Colonic mucosa (tissue), 4 donors: ENCODE data around the gene ARSB. TPM values are rescaled to one million over a fixed set of nuclear protein-coding genes. Genes with fewer than 3 reads are reported as not detected.

Experiments used
- DNase-seq: peaks from one replicate; pipeline ENCODE4 v3.0.0-alpha.2; 2020
- H3K27ac ChIP-seq: fragments of 200-600 bp; one replicate; pipeline ENCODE4 v1.8.0; 2021
- H3K27me3 ChIP-seq: fragments of 200-600 bp; one replicate; pipeline ENCODE4 v1.8.0; 2021
- H3K36me3 ChIP-seq: fragments of 200-600 bp; one replicate; pipeline ENCODE4 v1.8.0; 2021
- H3K4me1 ChIP-seq: fragments of 200-600 bp; one replicate; pipeline ENCODE4 v1.8.0; 2021; ENCODE audit warnings: mild to moderate bottlenecking
- H3K4me3 ChIP-seq: fragments of 200-600 bp; one replicate; pipeline ENCODE4 v1.8.0; 2021
- H3K9ac ChIP-seq, 2 donors: one replicate each; pipeline ENCODE4 v1.7.0; 2013; ENCODE audit warnings: control low read depth in 2 of 2, low read depth in 2 of 2, low read length in 2 of 2
- H3K9me3 ChIP-seq: fragments of 200-600 bp; one replicate; pipeline ENCODE4 v1.8.0; 2021
- CTCF ChIP-seq: fragments of 200-600 bp; IDR thresholded peaks from one replicate; pipeline ENCODE4 v1.8.0; 2022; ENCODE audit warnings: antibody characterized with exemption, mild to moderate bottlenecking
- intact Hi-C: fragments of 100-400 bp; cut with DNase I; formaldehyde crosslinking; loops from one replicate; pipeline ENCODE4 v1.14.1; 2022
- total RNA-seq, 2 donors: library from RNA; stranded (reverse); fragmentation: NEBNext Ultra II Directional in 1 of 2; extraction: Animal tissue kit (Norgen Biotek cat#: 25700) in 1 of 2; gene quantifications; one replicate each; pipeline ENCODE4 v1.2.1, GENCODE V29; 2021
- donor health status: healthy.
- donor health status: DM: no; HTN: no; CAD: no.
- donor health status: DM: no; HTN: no; CAD: no.

Gene ARSB
- total RNA-seq, 2 donors from 2014 or later = 10.1 to 11.4 TPM

- DNase-seq = peak; percentile 58
- H3K27ac ChIP-seq = no peak overlapping the region
Observed at GRCh38 chr5:78771260-78772205, 213.6 kb downstream of the ARSB start.

GRCh38 chr5:78768781-78769380, 216.2 kb downstream of the ARSB start:
- Histone ChIP-seq H3K27ac (no peak overlapping the region), H3K9me3 (no peaks in the 10 kb centered on the region), H3K36me3 (no peaks in the 10 kb centered on the region), H3K4me3 (no peak overlapping the region), H3K4me1 (no peaks in the 10 kb centered on the region), H3K27me3 (no peaks in the 10 kb centered on the region), H3K9ac (no peak overlapping the region)
- TF ChIP-seq CTCF = no peak
- intact Hi-C loops = no loop called here
- DNase-seq = no peak

More at GRCh38 chr5:78771260-78772205, 213.6 kb downstream of the ARSB start:
- TF ChIP-seq CTCF = no peak
- Histone ChIP-seq H3K9me3 (no peaks in the 10 kb centered on the region), H3K27me3 (no peaks in the 10 kb centered on the region), H3K4me1 (no peaks in the 10 kb centered on the region), H3K4me3 (no peak overlapping the region), H3K9ac (no peak overlapping the region), H3K36me3 (no peaks in the 10 kb centered on the region)
- intact Hi-C loops = no loop called here

GRCh38 chr5:78766412-78766762, 218.7 kb downstream of the ARSB start:
- Histone ChIP-seq H3K4me3 (no peak overlapping the region), H3K4me1 (no peaks in the 10 kb centered on the region), H3K9me3 (no peaks in the 10 kb centered on the region), H3K9ac (no peak overlapping the region), H3K27ac (no peak overlapping the region), H3K27me3 (no peaks in the 10 kb centered on the region), H3K36me3 (no peaks in the 10 kb centered on the region)
- no peak for TF ChIP-seq CTCF
- intact Hi-C loops = no loop called here
- no peak for DNase-seq

GRCh38 chr5:78765756-78766411, 219.2 kb downstream of the ARSB start:
- no peak for DNase-seq
- H3K9me3 ChIP-seq = no peaks in the 10 kb centered on the region
- H3K9ac ChIP-seq = no peak overlapping the region
- no peaks in the 10 kb centered on the region for H3K4me1 ChIP-seq
- H3K36me3 ChIP-seq = no peaks in the 10 kb centered on the region
- no peak for TF ChIP-seq CTCF
- intact Hi-C loops = no loop called here
- H3K27ac ChIP-seq = no peak overlapping the region
- no peak overlapping the region for H3K4me3 ChIP-seq
- no peaks in the 10 kb centered on the region for H3K27me3 ChIP-seq

GRCh38 chr5:78765116-78765515, 220.0 kb downstream of the ARSB start:
- Histone ChIP-seq H3K27me3 (no peaks in the 10 kb centered on the region), H3K4me3 (no peak overlapping the region), H3K4me1 (no peaks in the 10 kb centered on the region), H3K9ac (no peak overlapping the region), H3K36me3 (no peaks in the 10 kb centered on the region), H3K27ac (no peak overlapping the region), H3K9me3 (no peaks in the 10 kb centered on the region)
- no peak for TF ChIP-seq CTCF
- DNase-seq = no peak
- intact Hi-C loops = no loop called here
